ENCODE data around the gene SUPT3H.

The SUPT3H gene

DNA sequence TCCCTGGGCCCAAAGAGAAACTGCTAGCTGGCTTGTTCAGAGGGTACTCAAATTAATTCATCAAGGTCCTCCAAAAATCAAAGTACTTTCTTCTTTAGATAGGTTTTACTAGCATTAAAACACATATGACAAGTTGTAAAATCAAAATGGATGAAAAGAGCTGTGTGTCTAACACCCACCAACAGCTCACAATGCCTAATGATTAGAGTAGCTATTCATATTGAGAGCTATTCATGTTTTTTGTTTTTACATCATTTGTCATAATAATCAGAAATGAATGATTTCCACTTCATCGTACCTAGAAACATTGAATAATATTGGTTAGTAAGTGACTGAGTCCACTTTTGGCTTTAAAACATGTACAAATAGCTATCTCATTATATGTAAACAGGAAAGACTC lies 339.5 kb downstream of the SUPT3H start:
- no peaks in the 10 kb centered on the region for H3K27me3 ChIP-seq (ENCODE audit: control insufficient read depth, insufficient read depth, low read length, poor library complexity, severe bottlenecking)
- WGBS, 2 experiments = no CpG with 5 or more reads among the region's 1 CpG
- no peaks in the 10 kb centered on the region for H3K9me3 ChIP-seq (ENCODE audit: control insufficient read depth, low read length)
- H3K4me3 ChIP-seq (ENCODE audit: insufficient read depth, low read depth, low read length) = no peak overlapping the region
- no peak overlapping the region for H3K27ac ChIP-seq (ENCODE audit: insufficient read depth, low read depth, low read length, poor library complexity, severe bottlenecking)
- H3K36me3 ChIP-seq (ENCODE audit: control insufficient read depth, insufficient read depth, low read length) = no peaks in the 10 kb centered on the region
- no peaks in the 10 kb centered on the region for H3K4me1 ChIP-seq (ENCODE audit: control insufficient read depth, insufficient read depth, low read length)

DNA sequence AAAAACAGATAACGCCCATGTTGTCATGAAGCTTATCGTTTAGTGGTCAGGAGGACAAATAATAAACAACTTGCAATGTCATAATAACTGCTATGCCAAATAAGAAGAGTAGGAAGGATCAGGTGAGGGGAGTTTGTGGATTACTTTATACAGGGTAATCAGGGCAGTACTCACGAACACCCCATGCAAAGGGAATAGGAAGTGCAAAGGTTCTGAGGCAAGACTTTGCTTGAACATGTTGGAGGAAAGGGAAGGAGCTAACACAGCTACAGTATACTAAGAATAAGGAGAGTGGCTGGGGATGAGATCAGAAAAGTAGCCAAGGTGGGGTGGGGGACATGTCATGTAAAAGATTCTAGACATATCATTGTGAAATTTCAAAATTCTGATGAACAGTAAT lies 341.6 kb downstream of the SUPT3H start:
- Histone ChIP-seq H3K4me1 (ENCODE audit: control insufficient read depth, insufficient read depth, low read length) (no peaks in the 10 kb centered on the region), H3K9me3 (ENCODE audit: control insufficient read depth, low read length) (no peaks in the 10 kb centered on the region), H3K27me3 (ENCODE audit: control insufficient read depth, insufficient read depth, low read length, poor library complexity, severe bottlenecking) (no peaks in the 10 kb centered on the region), H3K4me3 (ENCODE audit: insufficient read depth, low read depth, low read length) (no peak overlapping the region), H3K27ac (ENCODE audit: insufficient read depth, low read depth, low read length, poor library complexity, severe bottlenecking) (no peak overlapping the region), H3K36me3 (ENCODE audit: control insufficient read depth, insufficient read depth, low read length) (no peaks in the 10 kb centered on the region)
- WGBS, 2 experiments = 84 to 92% methylated on average over 3 of the region's 3 CpGs

DNA sequence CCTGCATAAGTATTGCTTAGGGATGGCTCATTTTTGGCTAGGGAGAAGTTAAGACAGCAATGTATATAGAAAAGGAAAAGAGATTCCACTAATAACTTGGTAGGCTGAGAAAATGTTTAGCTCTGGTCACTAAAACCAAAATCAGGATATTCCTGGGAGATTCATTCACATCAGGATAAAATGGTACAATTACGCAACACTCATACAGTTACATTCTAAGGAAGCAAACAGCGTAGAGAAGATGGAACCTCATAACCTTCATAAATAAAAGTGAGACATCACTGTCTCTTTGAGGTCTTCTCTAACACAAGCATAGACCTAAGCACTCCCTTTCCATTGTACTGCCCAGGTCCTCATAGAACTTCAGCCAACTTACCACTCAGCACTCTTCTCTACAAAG lies 345.3 kb downstream of the SUPT3H start:
- Histone ChIP-seq H3K4me3 (ENCODE audit: insufficient read depth, low read depth, low read length) (no peak overlapping the region), H3K9me3 (ENCODE audit: control insufficient read depth, low read length) (no peaks in the 10 kb centered on the region), H3K36me3 (ENCODE audit: control insufficient read depth, insufficient read depth, low read length) (no peaks in the 10 kb centered on the region), H3K27ac (ENCODE audit: insufficient read depth, low read depth, low read length, poor library complexity, severe bottlenecking) (no peak overlapping the region), H3K27me3 (ENCODE audit: control insufficient read depth, insufficient read depth, low read length, poor library complexity, severe bottlenecking) (no peaks in the 10 kb centered on the region), H3K4me1 (ENCODE audit: control insufficient read depth, insufficient read depth, low read length) (no peaks in the 10 kb centered on the region)
- 90 to 97% methylated on average over 2 of the region's 2 CpGs for WGBS, 2 experiments

DNA sequence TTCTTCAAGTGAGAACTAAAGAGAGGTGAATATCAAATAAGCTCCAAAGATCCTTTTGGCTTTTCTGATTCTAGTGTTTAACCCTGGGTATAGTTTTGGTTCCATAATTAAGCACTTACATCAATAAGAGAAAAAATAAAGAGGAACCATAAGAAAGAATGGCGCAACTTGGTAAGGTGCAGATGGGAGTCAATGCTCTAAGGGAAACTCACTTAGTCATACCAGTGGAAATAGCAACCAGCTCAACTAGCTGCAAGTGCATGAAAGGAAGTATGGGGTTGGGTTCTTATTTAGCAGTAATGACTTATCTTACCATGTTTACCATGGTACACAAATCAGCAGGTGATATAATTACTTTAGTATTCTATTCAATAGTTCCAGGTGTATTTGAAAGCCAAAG lies 346.1 kb downstream of the SUPT3H start:
- 90 to 100% methylated on average over 1 of the region's 1 CpG for WGBS, 2 experiments
- H3K27me3 ChIP-seq (ENCODE audit: control insufficient read depth, insufficient read depth, low read length, poor library complexity, severe bottlenecking) = no peaks in the 10 kb centered on the region
- no peak overlapping the region for H3K27ac ChIP-seq (ENCODE audit: insufficient read depth, low read depth, low read length, poor library complexity, severe bottlenecking)
- no peaks in the 10 kb centered on the region for H3K9me3 ChIP-seq (ENCODE audit: control insufficient read depth, low read length)
- no peak overlapping the region for H3K4me3 ChIP-seq (ENCODE audit: insufficient read depth, low read depth, low read length)
- H3K4me1 ChIP-seq (ENCODE audit: control insufficient read depth, insufficient read depth, low read length) = no peaks in the 10 kb centered on the region
- H3K36me3 ChIP-seq (ENCODE audit: control insufficient read depth, insufficient read depth, low read length) = no peaks in the 10 kb centered on the region

DNA sequence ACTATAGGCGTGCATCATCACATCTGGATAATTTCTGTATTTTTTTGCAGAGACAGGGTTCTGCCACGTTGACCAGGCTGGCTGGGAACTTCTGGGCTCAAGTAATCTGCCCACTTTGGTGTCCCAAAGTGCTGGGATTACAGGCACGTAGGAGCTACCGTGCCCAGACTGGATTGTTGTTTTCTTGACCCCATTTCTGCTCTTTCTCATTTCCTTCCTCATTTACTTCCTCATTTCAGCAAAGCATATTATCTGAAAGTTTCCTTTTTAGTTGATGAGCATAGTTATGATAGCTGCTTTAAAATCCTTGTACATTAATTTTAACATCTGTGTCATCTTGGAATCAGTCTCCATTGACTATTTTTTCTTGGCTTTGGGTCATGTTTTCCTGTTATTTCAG lies 350.6 kb downstream of the SUPT3H start:
- Histone ChIP-seq H3K4me1 (ENCODE audit: control insufficient read depth, insufficient read depth, low read length) (no peaks in the 10 kb centered on the region), H3K27ac (ENCODE audit: insufficient read depth, low read depth, low read length, poor library complexity, severe bottlenecking) (no peak overlapping the region), H3K36me3 (ENCODE audit: control insufficient read depth, insufficient read depth, low read length) (no peaks in the 10 kb centered on the region), H3K9me3 (ENCODE audit: control insufficient read depth, low read length) (no peaks in the 10 kb centered on the region), H3K4me3 (ENCODE audit: insufficient read depth, low read depth, low read length) (no peak overlapping the region), H3K27me3 (ENCODE audit: control insufficient read depth, insufficient read depth, low read length, poor library complexity, severe bottlenecking) (no peaks in the 10 kb centered on the region)
- 86 to 92% methylated on average over 4 of the region's 4 CpGs for WGBS, 2 experiments

DNA sequence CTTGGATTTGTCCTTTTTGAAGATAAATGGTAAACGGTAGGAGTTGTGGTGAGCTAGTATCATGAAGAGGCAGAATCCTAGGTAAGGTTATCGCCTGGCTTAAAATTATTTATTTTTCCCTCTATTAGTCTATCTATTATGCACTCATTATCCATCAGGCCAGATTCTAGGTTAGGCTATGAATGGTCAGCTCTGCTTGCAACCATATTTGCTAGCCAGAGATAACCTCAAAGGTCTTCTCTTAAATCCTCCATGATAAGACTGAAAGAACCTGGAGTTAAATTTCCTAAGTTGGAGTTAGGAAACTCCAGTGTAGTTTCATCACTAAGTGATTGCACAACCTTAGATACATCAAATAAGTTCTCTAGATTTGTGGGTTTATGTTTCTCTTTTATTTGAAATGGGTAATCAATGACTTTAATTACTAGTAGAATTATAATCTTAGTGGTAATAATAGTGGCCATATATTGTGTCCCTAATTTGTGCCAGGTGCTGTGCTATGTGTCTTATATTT lies 351.7 kb downstream of the SUPT3H start:
- H3K4me1 ChIP-seq (ENCODE audit: control insufficient read depth, insufficient read depth, low read length) = no peaks in the 10 kb centered on the region
- no peaks in the 10 kb centered on the region for H3K27me3 ChIP-seq (ENCODE audit: control insufficient read depth, insufficient read depth, low read length, poor library complexity, severe bottlenecking)
- 90 to 100% methylated on average over 2 of the region's 2 CpGs for WGBS, 2 experiments
- H3K4me3 ChIP-seq (ENCODE audit: insufficient read depth, low read depth, low read length) = no peak overlapping the region
- H3K9me3 ChIP-seq (ENCODE audit: control insufficient read depth, low read length) = no peaks in the 10 kb centered on the region
- no peak overlapping the region for H3K27ac ChIP-seq (ENCODE audit: insufficient read depth, low read depth, low read length, poor library complexity, severe bottlenecking)
- no peaks in the 10 kb centered on the region for H3K36me3 ChIP-seq (ENCODE audit: control insufficient read depth, insufficient read depth, low read length)

DNA sequence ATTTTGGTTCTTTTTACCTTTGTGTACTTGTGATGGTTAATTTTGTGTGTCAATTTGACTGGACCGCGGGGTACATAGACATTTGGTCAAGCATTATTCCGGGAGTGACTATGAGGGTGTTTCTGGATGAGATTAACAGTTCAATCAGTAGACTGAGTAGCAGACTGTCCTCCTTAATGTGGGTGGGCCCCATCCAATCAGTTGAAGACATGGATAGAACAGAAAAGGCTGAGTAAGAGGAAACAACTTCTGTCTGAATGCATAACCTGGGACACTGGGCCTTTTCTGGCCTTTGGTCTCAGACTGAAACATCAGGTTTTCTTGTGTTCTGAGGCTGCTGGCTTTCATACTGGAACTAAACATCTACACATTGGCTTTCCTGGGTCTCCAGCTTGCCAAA lies 353.1 kb downstream of the SUPT3H start:
- Histone ChIP-seq H3K36me3 (ENCODE audit: control insufficient read depth, insufficient read depth, low read length) (no peaks in the 10 kb centered on the region), H3K27me3 (ENCODE audit: control insufficient read depth, insufficient read depth, low read length, poor library complexity, severe bottlenecking) (no peaks in the 10 kb centered on the region), H3K4me1 (ENCODE audit: control insufficient read depth, insufficient read depth, low read length) (no peaks in the 10 kb centered on the region), H3K9me3 (ENCODE audit: control insufficient read depth, low read length) (no peaks in the 10 kb centered on the region), H3K4me3 (ENCODE audit: insufficient read depth, low read depth, low read length) (no peak overlapping the region), H3K27ac (ENCODE audit: insufficient read depth, low read depth, low read length, poor library complexity, severe bottlenecking) (no peak overlapping the region)
- WGBS, 2 experiments = 93 to 94% methylated on average over 3 of the region's 3 CpGs

DNA sequence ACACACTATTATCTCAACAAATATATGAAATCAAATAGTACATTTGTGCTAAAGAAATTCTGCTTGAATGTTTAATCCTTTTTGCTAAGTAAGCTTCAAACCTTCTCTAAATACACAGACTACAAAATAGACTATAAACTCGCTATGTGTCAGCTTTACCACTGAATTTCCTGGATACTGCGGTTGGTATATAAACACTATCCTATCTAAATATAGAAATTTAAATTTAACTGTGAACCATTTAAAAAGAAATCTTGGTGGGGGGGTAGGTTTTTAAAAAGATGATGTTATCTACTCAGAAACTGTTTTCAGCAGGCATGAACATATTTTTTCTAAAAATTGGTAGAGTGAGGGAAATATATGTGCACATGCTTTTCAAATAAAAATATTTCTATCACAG lies 356.1 kb downstream of the SUPT3H start:
- Histone ChIP-seq H3K9me3 (ENCODE audit: control insufficient read depth, low read length) (no peaks in the 10 kb centered on the region), H3K4me1 (ENCODE audit: control insufficient read depth, insufficient read depth, low read length) (no peaks in the 10 kb centered on the region), H3K27ac (ENCODE audit: insufficient read depth, low read depth, low read length, poor library complexity, severe bottlenecking) (no peak overlapping the region), H3K4me3 (ENCODE audit: insufficient read depth, low read depth, low read length) (no peak overlapping the region), H3K27me3 (ENCODE audit: control insufficient read depth, insufficient read depth, low read length, poor library complexity, severe bottlenecking) (no peaks in the 10 kb centered on the region), H3K36me3 (ENCODE audit: control insufficient read depth, insufficient read depth, low read length) (no peaks in the 10 kb centered on the region)
- WGBS, 2 experiments = 100% methylated on average over 1 of the region's 2 CpGs; no CpG with 5 or more reads in 1 of the 2 experiments

DNA sequence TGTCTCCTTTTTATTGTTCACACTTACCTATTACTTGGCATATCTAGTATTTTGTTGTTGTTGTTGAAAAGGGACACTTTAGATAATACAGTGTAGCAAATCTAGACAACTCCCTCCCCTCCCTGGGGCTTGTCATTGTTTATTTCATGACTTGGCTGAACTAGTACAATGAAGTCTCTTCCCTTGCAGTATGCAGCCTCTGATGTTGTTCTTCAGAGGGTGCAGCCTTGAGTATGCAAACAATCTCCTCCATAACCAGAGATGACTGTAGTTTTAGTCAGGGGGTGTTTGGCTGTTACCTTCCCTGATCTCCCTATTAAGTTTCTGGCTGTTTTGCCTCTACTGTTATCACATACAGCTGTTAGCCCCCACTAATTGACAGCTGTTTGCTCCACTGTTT lies 365.0 kb downstream of the SUPT3H start:
- Histone ChIP-seq H3K4me1 (ENCODE audit: control insufficient read depth, insufficient read depth, low read length) (peaks cover 7% of the 10 kb centered on the region), H3K9me3 (ENCODE audit: control insufficient read depth, low read length) (no peaks in the 10 kb centered on the region), H3K4me3 (ENCODE audit: insufficient read depth, low read depth, low read length) (no peak overlapping the region), H3K27ac (ENCODE audit: insufficient read depth, low read depth, low read length, poor library complexity, severe bottlenecking) (no peak overlapping the region), H3K27me3 (ENCODE audit: control insufficient read depth, insufficient read depth, low read length, poor library complexity, severe bottlenecking) (no peaks in the 10 kb centered on the region), H3K36me3 (ENCODE audit: control insufficient read depth, insufficient read depth, low read length) (no peaks in the 10 kb centered on the region)

DNA sequence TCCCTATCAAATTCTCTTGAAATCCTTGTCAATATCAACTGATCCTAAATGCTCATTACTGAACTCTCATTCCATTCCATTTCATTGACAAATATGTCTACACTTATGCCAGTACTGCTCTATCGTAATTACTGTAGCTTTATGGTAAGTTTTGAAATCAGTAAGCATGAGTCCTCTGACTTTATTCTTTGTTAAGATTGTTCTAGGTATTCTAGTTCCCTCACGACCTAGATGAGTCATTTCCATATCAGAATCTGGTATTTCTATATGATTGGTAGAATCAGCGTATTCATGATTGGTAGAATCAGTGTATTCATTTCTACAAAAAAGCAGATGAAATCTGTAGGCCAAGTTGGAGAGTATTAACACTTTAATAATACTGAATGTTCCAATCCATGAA lies 368.2 kb downstream of the SUPT3H start:
- Histone ChIP-seq H3K27me3 (ENCODE audit: control insufficient read depth, insufficient read depth, low read length, poor library complexity, severe bottlenecking) (no peaks in the 10 kb centered on the region), H3K27ac (ENCODE audit: insufficient read depth, low read depth, low read length, poor library complexity, severe bottlenecking) (no peak overlapping the region), H3K4me1 (ENCODE audit: control insufficient read depth, insufficient read depth, low read length) (peaks cover 7% of the 10 kb centered on the region), H3K36me3 (ENCODE audit: control insufficient read depth, insufficient read depth, low read length) (no peaks in the 10 kb centered on the region), H3K4me3 (ENCODE audit: insufficient read depth, low read depth, low read length) (no peak overlapping the region), H3K9me3 (ENCODE audit: control insufficient read depth, low read length) (no peaks in the 10 kb centered on the region)
- 96 to 98% methylated on average over 3 of the region's 3 CpGs for WGBS, 2 experiments

DNA sequence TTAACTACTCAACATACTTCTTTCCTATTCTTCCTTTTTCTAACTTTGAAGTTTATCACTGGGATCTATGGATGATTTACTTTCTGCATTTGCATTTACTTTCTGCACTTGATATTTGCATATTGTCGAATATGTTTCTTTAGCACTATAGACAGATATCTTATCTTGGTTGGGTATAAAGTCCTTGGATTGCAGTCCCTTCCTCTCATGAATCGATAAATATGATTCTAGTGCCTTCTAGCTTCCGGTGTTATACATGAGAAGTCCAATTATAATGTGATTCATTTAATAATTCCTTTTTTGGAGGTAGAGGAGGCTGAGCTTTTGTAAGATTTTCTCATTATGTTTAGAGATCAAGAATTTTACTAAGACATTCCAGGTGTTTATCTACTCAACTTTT lies 370.8 kb downstream of the SUPT3H start:
- 92 to 93% methylated on average over 3 of the region's 3 CpGs for WGBS, 2 experiments
- Histone ChIP-seq H3K9me3 (ENCODE audit: control insufficient read depth, low read length) (no peaks in the 10 kb centered on the region), H3K36me3 (ENCODE audit: control insufficient read depth, insufficient read depth, low read length) (no peaks in the 10 kb centered on the region), H3K4me3 (ENCODE audit: insufficient read depth, low read depth, low read length) (no peak overlapping the region), H3K4me1 (ENCODE audit: control insufficient read depth, insufficient read depth, low read length) (no peaks in the 10 kb centered on the region), H3K27ac (ENCODE audit: insufficient read depth, low read depth, low read length, poor library complexity, severe bottlenecking) (no peak overlapping the region), H3K27me3 (ENCODE audit: control insufficient read depth, insufficient read depth, low read length, poor library complexity, severe bottlenecking) (no peaks in the 10 kb centered on the region)
